Stimulated activated CD8-positive, alpha-beta memory T cell treated with anti-CD3 and anti-CD28 coated beads, Interleukin-2, amount 100 ng/mL, for 1 hour (primary cell): Measurements from ENCODE around the gene MAU2.
A peak's percentile ranks its signal among the peaks of the same experiment; 100 is the strongest.

Experiments used
- DNase-seq, 2 donors: peaks; one replicate each; pipeline ENCODE4 v3.0.0-alpha.2; 2020; ENCODE audit warnings: low read depth in 2 of 2

MAU2 gene, protein sequence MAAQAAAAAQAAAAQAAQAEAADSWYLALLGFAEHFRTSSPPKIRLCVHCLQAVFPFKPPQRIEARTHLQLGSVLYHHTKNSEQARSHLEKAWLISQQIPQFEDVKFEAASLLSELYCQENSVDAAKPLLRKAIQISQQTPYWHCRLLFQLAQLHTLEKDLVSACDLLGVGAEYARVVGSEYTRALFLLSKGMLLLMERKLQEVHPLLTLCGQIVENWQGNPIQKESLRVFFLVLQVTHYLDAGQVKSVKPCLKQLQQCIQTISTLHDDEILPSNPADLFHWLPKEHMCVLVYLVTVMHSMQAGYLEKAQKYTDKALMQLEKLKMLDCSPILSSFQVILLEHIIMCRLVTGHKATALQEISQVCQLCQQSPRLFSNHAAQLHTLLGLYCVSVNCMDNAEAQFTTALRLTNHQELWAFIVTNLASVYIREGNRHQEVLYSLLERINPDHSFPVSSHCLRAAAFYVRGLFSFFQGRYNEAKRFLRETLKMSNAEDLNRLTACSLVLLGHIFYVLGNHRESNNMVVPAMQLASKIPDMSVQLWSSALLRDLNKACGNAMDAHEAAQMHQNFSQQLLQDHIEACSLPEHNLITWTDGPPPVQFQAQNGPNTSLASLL

GRCh38 chr19:19320361-19321140, at the start of gene MAU2, which contains the start of gene SUGP1:
Gene MAU2 (plus strand): TSS chr19:19320829. CDS start chr19:19320860, 31 bp downstream.
Gene SUGP1 (minus strand): TSS chr19:19320509. CDS start chr19:19320496, 13 bp downstream.
- peak; percentile 69 to 78 for DNase-seq

- no peak for DNase-seq
Observed at GRCh38 chr19:19271828-19272599, 48.6 kb upstream of the MAU2 start.

GRCh38 chr19:19274146-19274545, 46.5 kb upstream of the MAU2 start:
- DNase-seq = no peak

GRCh38 chr19:19274716-19275565, 45.7 kb upstream of the MAU2 start:
- no peak for DNase-seq

DNA sequence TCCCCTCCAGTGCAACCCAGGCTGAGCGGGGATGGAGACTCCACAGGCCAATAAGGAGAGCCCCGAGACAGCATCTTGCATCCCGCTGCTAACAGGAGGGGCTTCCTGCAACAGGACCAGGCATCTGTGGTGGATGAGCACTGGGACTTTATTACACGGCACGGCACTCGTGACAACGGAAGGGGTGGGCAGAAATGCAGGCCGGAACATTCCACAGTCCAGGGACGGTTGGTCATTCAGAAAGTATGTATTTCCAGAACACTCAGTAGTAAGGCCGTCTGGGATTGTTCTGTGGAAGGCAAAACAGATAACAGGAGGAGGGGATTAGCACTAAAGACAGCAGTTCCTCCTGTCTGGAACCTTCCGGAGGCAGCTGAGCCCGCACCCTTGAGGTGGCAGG, 44.2 kb upstream of the MAU2 start:
- no peak for DNase-seq

DNA sequence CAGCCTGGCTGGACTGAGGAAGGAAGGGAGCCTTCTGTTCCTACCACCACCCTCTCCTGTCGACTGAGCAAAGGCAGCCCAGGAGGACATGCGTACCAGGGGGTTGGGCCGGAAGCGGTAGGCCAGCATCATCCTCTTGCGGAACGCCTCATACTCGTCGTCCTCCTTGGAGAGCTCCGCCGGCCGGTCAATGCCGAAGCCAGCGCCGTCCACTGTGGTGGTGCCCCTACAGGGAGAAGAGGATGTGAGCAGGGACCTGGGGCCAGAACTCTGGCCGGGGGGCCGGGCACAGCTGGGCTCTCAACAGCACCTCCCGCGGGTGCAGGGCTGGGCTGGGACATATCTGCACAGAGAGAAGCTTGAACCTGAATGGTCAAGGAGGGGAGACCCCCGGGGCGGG, 43.8 kb upstream of the MAU2 start:
- no peak for DNase-seq

DNA sequence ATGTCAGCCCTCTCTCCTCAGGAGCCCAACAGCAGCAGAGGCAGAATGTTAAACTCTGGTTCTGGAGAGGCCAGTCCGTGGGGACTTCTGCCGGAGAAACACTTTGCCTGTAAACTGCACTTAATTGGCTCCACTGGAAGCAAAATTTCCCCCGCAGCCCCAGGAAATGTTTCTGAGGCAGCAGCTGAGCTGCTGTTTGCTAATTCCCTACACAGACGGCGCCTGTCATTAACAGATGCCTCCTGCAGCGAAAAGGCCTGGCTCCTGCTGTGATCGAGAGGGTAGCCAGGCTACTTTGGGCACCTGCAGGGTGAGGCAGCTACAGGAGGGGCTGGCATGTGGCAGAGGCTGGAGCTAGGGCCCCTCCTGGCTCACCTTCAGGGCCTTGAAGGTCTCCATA, 42.3 kb upstream of the MAU2 start:
- no peak for DNase-seq

GRCh38 chr19:19279062-19279612, 41.5 kb upstream of the MAU2 start:
- DNase-seq = no peak

DNA sequence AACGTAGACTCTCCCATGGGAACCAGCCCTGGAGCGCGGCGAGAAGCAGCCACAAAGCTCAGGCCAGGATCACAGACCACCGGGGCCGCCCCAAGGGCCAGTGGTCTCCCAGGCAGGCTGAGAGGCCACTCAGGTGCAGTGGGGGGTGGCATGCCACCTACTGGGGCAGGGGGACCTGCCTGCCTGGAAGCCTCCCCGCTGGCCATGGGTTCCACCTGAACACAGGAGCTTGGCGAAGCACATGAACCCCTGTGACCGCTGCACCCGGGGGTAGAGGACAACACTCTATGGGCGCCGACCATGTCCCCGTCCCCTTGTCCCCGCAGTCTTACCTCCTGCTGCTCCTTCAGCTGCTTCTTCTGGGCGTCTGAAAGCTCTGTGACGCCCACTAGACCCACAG, 40.8 kb upstream of the MAU2 start:
- DNase-seq = no peak

DNA sequence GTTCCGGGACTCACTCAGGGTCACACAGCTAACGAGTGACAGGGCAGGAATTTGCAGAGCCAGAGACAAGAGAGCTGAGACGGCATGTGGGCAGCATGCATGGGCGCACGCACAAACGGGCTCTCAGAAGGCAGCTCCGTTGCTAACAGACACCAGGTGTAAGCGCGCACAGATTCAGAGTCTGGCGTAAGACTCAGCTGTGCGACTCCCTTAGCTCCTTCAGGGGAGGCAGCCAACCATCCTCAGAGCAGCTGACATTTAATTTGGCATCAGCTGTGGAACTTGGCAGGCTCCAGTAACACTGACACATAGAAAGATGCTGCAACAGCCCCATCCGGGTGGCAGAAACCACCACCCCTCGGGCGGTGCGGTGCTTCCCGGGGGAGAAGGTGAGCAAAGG, 40.1 kb upstream of the MAU2 start:
- no peak for DNase-seq

DNA sequence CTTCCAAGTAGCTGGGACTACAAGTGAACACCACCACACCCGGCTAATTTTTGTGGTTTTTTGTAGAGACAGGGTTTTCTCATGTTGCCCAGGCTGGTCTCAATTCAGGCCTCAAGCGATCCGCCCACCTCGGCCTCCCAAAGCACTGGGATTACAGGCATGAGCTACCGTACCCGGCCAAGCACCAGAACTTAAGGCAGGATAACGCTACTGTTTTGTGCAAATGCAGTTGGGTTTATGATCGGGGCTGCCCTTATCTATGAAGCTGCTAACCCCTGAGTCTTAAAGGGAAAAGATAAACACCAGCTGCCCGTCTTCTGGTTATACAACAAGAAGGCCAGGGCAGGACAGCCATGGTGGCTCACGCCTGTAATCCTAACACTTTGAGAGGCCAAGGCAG, 34.9 kb upstream of the MAU2 start:
- DNase-seq = no peak

DNA sequence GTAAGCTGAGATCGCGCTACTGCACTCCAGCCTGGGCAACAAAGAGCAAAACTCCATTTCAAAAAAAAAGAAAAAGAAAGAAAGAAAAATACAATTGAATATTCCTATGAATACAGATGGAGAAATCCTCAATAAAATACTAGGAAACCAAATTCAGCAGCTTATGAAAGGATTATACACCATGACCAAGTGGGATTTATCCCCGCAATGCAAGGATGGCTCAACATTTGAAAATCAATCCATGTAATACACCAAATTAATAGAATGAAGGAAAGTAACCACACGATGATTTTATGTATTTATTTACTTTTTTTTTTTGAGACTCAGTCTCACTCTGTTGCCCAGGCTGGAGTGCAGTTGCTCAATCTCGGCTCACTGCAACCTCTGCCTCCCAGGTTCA, 28.0 kb upstream of the MAU2 start:
- no peak for DNase-seq

DNA sequence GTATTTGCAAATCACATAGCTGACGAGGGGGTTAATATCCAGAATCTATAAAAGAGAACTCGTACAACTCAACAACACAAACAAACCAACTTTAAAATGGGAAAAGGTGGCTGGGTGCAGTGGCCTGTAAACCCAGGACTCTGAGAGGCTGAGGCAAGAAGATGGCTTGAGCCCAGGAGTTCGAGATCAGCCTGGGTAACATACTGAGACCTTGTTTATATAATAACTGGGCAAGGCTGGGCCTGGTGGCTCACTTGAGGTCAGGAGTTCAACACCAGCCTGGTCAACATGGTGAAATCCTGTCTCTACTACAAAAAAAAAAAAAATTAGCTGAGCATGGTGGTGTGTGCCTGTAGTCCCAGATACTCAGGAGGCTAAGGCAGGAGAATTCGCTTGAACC, 25.7 kb upstream of the MAU2 start:
- no peak for DNase-seq

DNA sequence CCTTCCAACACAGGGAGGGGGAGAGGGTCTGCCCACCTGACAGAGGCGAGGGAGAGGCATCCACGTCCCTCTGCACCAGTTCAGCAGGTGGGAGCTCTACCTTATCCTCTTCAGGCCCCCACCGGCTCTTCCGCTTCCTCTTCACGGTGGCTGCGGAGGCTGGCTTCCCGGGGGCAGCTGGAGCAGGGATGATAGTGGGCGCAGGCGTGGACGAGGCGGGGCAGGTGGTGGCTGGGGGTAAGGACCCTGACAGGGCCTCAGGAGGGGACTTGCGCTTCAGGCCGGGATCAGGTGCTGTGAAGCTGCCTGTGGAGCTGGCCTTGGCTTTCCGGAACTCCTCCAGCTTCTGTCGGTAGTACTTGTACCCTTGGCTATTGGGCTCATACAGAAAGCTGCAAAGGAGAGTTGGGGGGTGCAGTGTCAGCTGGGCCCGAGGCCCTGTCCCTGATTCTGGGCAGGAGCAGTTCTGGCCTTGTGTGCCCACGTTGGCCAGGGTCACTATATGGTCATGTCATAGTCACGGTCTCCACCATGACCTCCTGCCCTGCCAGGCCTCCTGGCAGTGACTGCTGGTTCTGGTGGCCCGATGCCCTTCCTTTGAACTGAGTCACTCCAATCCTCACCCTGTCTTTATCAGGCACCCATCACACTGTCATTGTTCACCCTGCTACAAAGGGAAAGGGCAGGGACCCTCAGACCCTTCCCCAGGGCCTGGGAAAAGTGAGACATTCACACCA, 23.5 kb upstream of the MAU2 start:
- no peak for DNase-seq

- DNase-seq = no peak
Observed at GRCh38 chr19:19297759-19298158, 22.9 kb upstream of the MAU2 start.

GRCh38 chr19:19300613-19301012, 20.0 kb upstream of the MAU2 start:
- no peak for DNase-seq

DNA sequence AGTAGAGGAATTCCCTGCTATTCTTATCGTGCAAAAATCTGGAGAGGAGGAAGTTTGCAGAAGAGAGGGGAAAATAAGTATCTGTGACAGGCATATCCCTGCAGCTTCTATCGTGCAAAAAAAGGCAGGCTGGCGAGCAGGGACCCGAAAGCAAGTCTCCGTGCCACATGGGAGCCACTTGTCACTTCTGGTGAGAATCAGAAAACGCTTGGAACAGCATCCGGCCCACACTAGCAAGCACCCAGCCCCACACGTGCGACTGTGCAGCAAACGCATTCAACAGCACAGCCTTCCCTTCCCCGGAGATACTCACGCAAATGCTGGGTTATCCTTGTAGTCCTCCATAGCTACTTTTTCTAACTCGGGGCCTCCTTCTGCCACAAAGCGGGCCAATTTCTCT, 17.2 kb upstream of the MAU2 start:
- no peak for DNase-seq

- DNase-seq = no peak
Observed at GRCh38 chr19:19304186-19304965, 16.3 kb upstream of the MAU2 start.

- DNase-seq = no peak
Observed at GRCh38 chr19:19305066-19305465, 15.6 kb upstream of the MAU2 start.
